Heart right ventricle (tissue), 16 donors: ENCODE results near the gene KCTD15. TPM values are rescaled to one million over a fixed set of nuclear protein-coding genes. Genes with fewer than 3 reads are reported as not detected.

Source experiments
- ATAC-seq, 8 donors: fragments of 200-7000 bp; cut with Tn5 transposase; one replicate each; pipeline ENCODE4 v1.9.1; 2020; ENCODE audit warnings: mild to moderate bottlenecking in 8 of 8, moderate library complexity in 8 of 8, moderate number of reproducible peaks in 1 of 8
- DNase-seq, 2 donors: peaks; one replicate each; pipeline ENCODE4 v3.0.0-alpha.2; 2020
- H3K27ac ChIP-seq, 10 donors: fragments of 200-600 bp; sonication (generic) in 2 of 10; one replicate each; pipeline versions ENCODE4 v1.5.0 to v1.8.0; 2020 to 2022; ENCODE audit warnings: mild to moderate bottlenecking in 3 of 10
- H3K27me3 ChIP-seq, 7 donors: fragments of 200-600 bp; one replicate each; pipeline ENCODE4 v1.8.0; 2021 to 2022; ENCODE audit warnings: mild to moderate bottlenecking in 2 of 7
- H3K36me3 ChIP-seq, 9 donors: fragments of 200-600 bp; sonication (generic) in 1 of 9; one replicate each; pipeline versions ENCODE4 v1.5.0 to v1.8.0; 2020 to 2022; ENCODE audit warnings: mild to moderate bottlenecking in 2 of 9
- H3K4me1 ChIP-seq, 9 donors: fragments of 200-600 bp; sonication (generic) in 1 of 9; one replicate each; pipeline versions ENCODE4 v1.5.0 to v1.8.0; 2020 to 2022; ENCODE audit warnings: mild to moderate bottlenecking in 4 of 9
- H3K4me3 ChIP-seq, 10 donors: fragments of 200-600 bp; sonication (generic) in 2 of 10; one replicate each; pipeline versions ENCODE4 v1.5.0 to v1.8.0; 2020 to 2022; ENCODE audit warnings: mild to moderate bottlenecking in 7 of 10, moderate library complexity in 2 of 10
- H3K9me3 ChIP-seq, 11 donors: fragments of 200-600 bp in 10 of 11; sonication (generic) in 2 of 11; one replicate each; pipeline versions ENCODE4 v1.5.0 to v1.8.0; 2013 to 2022; ENCODE audit warnings: mild to moderate bottlenecking in 2 of 11, control low read depth in 1 of 11, moderate library complexity in 1 of 11
- WGBS, 2 donors: extraction: QIAGEN DNeasy Blood & Tissue Kit; methylation state at CpG; one replicate each; pipeline ENCODE4 v1.1.7; 2013; ENCODE audit warnings: inconsistent platforms in 1 of 2; 5-methylcytosine and 5-hydroxymethylcytosine counted together
- intact Hi-C, 10 donors: fragments of 100-400 bp; cut with DNase I; formaldehyde crosslinking; loops; one replicate each; pipeline versions ENCODE4 v1.11.1 to v1.14.2; 2022
- polyA plus RNA-seq, 2 donors: library from polyadenylated mRNA; stranded (reverse); fragments of 200-250 nt; gene quantifications; one replicate each; pipeline ENCODE4 v1.2.3, GENCODE V29; 2013
- total RNA-seq, 10 donors: library from RNA; stranded (reverse); fragmentation: NEBNext Ultra II Directional in 3 of 10; extraction: Animal tissue kit (Norgen Biotek cat#: 25700) in 3 of 10; gene quantifications; one replicate each; pipeline versions ENCODE4 v1.2.1 to v1.2.4, GENCODE V29; 2021 to 2023
- TF ChIP-seq, protein P1 (sequence below), 9 donors: fragments of 200-600 bp; sonication (generic) in 2 of 9; IDR thresholded peaks; one replicate each; pipeline versions ENCODE4 v1.5.0 to v1.8.0; 2021 to 2022; ENCODE audit warnings: antibody characterized with exemption in 9 of 9, mild to moderate bottlenecking in 5 of 9, moderate library complexity in 1 of 9
- donor health status: Arrhythmogenic right ventricular cardiomyopathy.
- donor health status: ischemic (EF 13 %, LVEDD 7.1; RV severe dilation, severe dysfunction).
- donor health status: healthy with polysubstance abuse.
- donor health status: DM: no; HTN: yes; CAD: no.
- donor health status: DM: no; HTN: no; CAD: no.
- donor health status: ischemic (EF 25% LVEDD 6.9; RV normal size, moderate dysfunction).
- donor health status: ischemic (EF 25% LVEDD 5.7; RV mildly dilated, moderate dysfunction).
- donor health status: healthy.
- donor health status: DM: yes; HTN: yes; CAD: no.
- donor health status: Ischemic cardiomyopathy.
- donor health status: ischemic (EF 35%, LVEDD 5.7; RV mildly dilated, moderate dysfunction).
- donor health status: nonischemic (EF 11% LVEDD 7.7; RV severe dilation, severe dysfunction).
- donor health status: DM: yes; HTN: yes; CAD: no.
- donor health status: PGD.
- donor health status: ischemic (EF 29% LVEDD 5.4; RV normal size, mild dysfunction).
- donor health status: nonischemic (EF 23%, LVEDD 6.1; RV moderate dilation, normal function).

Gene KCTD15
- total and polyA plus RNA-seq, 12 donors, result 3.5 to 22.5 (median 7.5) TPM

DNA sequence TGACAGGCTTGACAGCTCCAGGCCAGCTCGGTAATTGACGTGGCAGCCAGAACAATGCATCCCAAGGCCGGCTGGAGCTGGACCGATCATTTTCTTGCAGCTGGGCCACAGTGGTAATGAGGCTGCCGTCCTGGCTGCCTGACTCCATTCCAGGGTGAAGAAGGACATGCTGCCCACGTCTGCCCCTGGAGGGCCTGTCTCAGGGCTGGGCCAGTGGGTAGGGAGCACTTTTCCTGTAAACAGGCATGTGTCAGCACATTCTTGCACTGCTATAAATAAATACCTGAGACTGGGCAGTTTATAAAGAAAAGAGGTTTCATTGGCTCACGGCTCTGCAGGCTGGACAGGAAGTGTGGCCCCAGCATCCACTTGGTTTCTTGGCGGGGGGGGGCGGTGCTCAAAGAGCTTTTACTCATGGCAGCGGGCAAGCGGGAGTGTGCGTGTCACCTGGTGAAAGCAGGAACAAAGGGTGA is 38.1 kb upstream of the KCTD15 start:
- WGBS, 2 donors, result 36 to 38% methylated on average over 12 of the region's 12 CpGs
- intact Hi-C loops, result loop anchor here in 1 of 10 donors (10.0 kb wide), 1 partner anchor 214 kb away; no protein-coding TSS in a partner anchor
- no peaks in the 10 kb centered on the region for H3K9me3 ChIP-seq
- no peak overlapping the region for H3K27ac ChIP-seq
- peaks cover 0 to 7% (median 0%) of the 10 kb centered on the region in 9 donors for H3K4me1 ChIP-seq
- no peak for DNase-seq
- peak in 7 of 8 donors; percentile 17 to 78 (median 59) for ATAC-seq
- TF ChIP-seq, protein P1, sequence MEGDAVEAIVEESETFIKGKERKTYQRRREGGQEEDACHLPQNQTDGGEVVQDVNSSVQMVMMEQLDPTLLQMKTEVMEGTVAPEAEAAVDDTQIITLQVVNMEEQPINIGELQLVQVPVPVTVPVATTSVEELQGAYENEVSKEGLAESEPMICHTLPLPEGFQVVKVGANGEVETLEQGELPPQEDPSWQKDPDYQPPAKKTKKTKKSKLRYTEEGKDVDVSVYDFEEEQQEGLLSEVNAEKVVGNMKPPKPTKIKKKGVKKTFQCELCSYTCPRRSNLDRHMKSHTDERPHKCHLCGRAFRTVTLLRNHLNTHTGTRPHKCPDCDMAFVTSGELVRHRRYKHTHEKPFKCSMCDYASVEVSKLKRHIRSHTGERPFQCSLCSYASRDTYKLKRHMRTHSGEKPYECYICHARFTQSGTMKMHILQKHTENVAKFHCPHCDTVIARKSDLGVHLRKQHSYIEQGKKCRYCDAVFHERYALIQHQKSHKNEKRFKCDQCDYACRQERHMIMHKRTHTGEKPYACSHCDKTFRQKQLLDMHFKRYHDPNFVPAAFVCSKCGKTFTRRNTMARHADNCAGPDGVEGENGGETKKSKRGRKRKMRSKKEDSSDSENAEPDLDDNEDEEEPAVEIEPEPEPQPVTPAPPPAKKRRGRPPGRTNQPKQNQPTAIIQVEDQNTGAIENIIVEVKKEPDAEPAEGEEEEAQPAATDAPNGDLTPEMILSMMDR (IDR thresholded peaks at IDR 0.05), result no peak
- H3K4me3 ChIP-seq, result no peak overlapping the region
- no peaks in the 10 kb centered on the region for H3K36me3 ChIP-seq
- peaks cover 0 to 11% (median 0%) of the 10 kb centered on the region in 7 donors for H3K27me3 ChIP-seq

GRCh38 chr19:33759356-33759755 is 37.3 kb upstream of the KCTD15 start:
- Histone ChIP-seq H3K36me3 (no peaks in the 10 kb centered on the region), H3K4me1 (peaks cover 0 to 7% (median 0%) of the 10 kb centered on the region in 9 donors), H3K9me3 (no peaks in the 10 kb centered on the region), H3K4me3 (no peak overlapping the region), H3K27ac (no peak overlapping the region), H3K27me3 (peaks cover 0 to 7% (median 0%) of the 10 kb centered on the region in 7 donors)
- TF ChIP-seq, protein P1 (IDR thresholded peaks at IDR 0.05), result no peak
- intact Hi-C loops, result loop anchor here in 1 of 10 donors (10.0 kb wide), 1 partner anchor 215 kb away; no protein-coding TSS in a partner anchor
- 77 to 81% methylated on average over 7 of the region's 7 CpGs for WGBS, 2 donors
- no peak for ATAC-seq
- no peak for DNase-seq

DNA sequence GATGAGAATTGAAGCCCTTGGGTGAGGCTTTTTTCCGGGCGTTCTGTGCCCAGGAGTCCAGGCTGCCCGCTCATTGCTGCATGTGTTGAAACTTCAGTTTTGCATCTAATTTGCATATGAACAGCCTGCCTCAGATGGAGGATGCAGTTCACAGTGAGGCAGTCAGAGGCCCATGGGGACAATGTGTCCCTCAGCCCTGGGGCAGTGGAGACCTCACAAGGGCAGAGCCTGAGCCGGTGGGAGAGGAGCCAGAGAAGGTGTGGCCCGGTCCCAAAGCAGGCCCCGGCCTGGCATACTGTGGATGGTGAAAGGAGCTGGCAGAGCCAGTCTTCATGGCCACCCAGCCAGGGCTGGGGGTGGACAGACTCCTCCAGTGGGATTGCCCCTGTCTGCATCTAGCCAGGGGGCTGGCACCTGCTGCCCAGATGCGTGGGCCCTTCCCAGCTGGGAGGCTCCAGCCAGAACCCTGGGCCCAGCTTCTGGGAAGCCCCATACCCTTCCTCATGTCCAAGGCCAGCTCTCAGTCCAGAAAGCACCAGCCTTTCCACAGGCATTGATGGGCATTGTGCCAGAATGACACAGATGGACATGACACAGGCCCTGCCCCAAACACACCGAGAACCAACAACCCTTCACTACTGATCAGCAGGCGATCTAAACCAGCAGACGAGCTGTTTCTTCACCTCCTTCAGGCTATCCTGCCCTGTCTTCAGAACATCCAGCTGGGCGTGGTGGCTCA is 32.9 kb upstream of the KCTD15 start:
- no peaks in the 10 kb centered on the region for H3K9me3 ChIP-seq
- no peak overlapping the region for H3K27ac ChIP-seq
- WGBS, 2 donors, result 64 to 67% methylated on average over 11 of the region's 11 CpGs
- TF ChIP-seq, protein P1 (IDR thresholded peaks at IDR 0.05), result no peak
- ATAC-seq, result peak in 5 of 8 donors; percentile 52 to 77 (median 66)
- peaks cover 0 to 22% (median 4%) of the 10 kb centered on the region in 7 donors for H3K27me3 ChIP-seq
- DNase-seq, result no peak
- intact Hi-C loops, result no loop called here
- H3K4me3 ChIP-seq, result no peak overlapping the region
- peaks cover 0 to under 1% (median 0%) of the 10 kb centered on the region in 9 donors for H3K4me1 ChIP-seq
- H3K36me3 ChIP-seq, result no peaks in the 10 kb centered on the region

- DNase-seq (no peak), ATAC-seq (no peak)
- H3K9me3 ChIP-seq, result no peaks in the 10 kb centered on the region
- H3K27ac ChIP-seq, result no peak overlapping the region
- TF ChIP-seq, protein P1 (IDR thresholded peaks at IDR 0.05), result no peak
- H3K36me3 ChIP-seq, result no peaks in the 10 kb centered on the region
- intact Hi-C loops, result loop anchor here in 1 of 10 donors (5.0 kb wide), 1 partner anchor 529 kb away; no protein-coding TSS in a partner anchor
- peaks cover 0 to 45% (median 17%) of the 10 kb centered on the region in 7 donors for H3K27me3 ChIP-seq
- H3K4me1 ChIP-seq, result no peaks in the 10 kb centered on the region
- H3K4me3 ChIP-seq, result no peak overlapping the region
- whole genome bisulfite sequencing, 2 donors, result 78 to 80% methylated on average over 13 of the region's 13 CpGs
Observed at GRCh38 chr19:33766623-33767022, 30.0 kb upstream of the KCTD15 start.
